HepG2 (cell line): ENCODE measurements around the gene BCL2A1. TPM values are rescaled to one million over a fixed set of nuclear protein-coding genes. Genes with fewer than 3 reads are reported as not detected.

Experiments used
- ATAC-seq: fragments of 200-7000 bp; cut with Tn5 transposase; 3 replicates; pipeline ENCODE4 v1.9.1; 2020; ENCODE audit warnings: mild to moderate bottlenecking, moderate library complexity
- BruUV-seq: library from RNA; stranded (reverse); fragments of 400-500 nt; replicated peaks from 2 replicates; lab custom pipeline; 2021; lab: Mats Ljungman, UMichigan
- CTCF ChIA-PET: fragments of 300-600 bp; formaldehyde crosslinking; extraction: SDS; loops from one replicate; lab custom pipeline; 2021; ENCODE audit warnings: low total read pairs, inconsistent platforms, low intra/inter-chr PET ratio; lab: Yijun Ruan, JAX
- POLR2A ChIA-PET: fragments of 350-600 bp; sonication (Branson Sonifier 250); formaldehyde crosslinking; loops from one replicate; lab custom pipeline; 2020; ENCODE audit warnings: antibody characterized with exemption, inconsistent platforms; lab: Yijun Ruan, JAX
- DNase-seq: peaks from one replicate; pipeline ENCODE4 v3.0.0-alpha.2; 2015; ENCODE audit warnings: low spot score
- FAIRE-seq: peaks from 3 replicates; lab custom pipeline; 2011; peaks lifted over from hg19 to GRCh38; lab: Jason Lieb, UNC
- H2AFZ ChIP-seq: one replicate; pipeline ENCODE4 v1.6.1; 2011; ENCODE audit warnings: low read length, inconsistent platforms
- H3K27ac ChIP-seq: fragments of 300-600 bp; 3 replicates; pipeline ENCODE4 v1.8.0; 2011; ENCODE audit warnings: mixed run types, mild to moderate bottlenecking, mixed read lengths, low read length, inconsistent platforms; ENCODE audit not compliant: insufficient read depth; ENCODE audit errors: extremely low read length
- H3K27me3 ChIP-seq, 2 experiments: fragments of 200-600 bp in 1 of 2; 2 replicates in 1 of 2; 3 replicates in 1 of 2; pipeline versions ENCODE4 v1.6.0 to v1.8.0; 2011; ENCODE audit warnings: low read length in 2 of 2, mild to moderate bottlenecking in 2 of 2, moderate library complexity in 2 of 2, inconsistent platforms in 1 of 2; ENCODE audit not compliant: insufficient read depth in 2 of 2, control insufficient read depth in 1 of 2
- H3K36me3 ChIP-seq, 2 experiments: fragments of 200-600 bp in 1 of 2; replicated peaks in 1 of 2; 2 replicates in 1 of 2; 3 replicates in 1 of 2; pipeline versions ENCODE4 v1.5.1 to v1.8.0; 2011; ENCODE audit warnings: low read length in 2 of 2, inconsistent platforms in 1 of 2; ENCODE audit not compliant: insufficient read depth in 2 of 2, control insufficient read depth in 1 of 2
- H3K4me1 ChIP-seq: 2 replicates; pipeline ENCODE4 v1.5.1; 2012; ENCODE audit warnings: low read length, inconsistent platforms; ENCODE audit not compliant: insufficient read depth
- H3K4me2 ChIP-seq: 2 replicates; pipeline ENCODE4 v1.6.0; 2011; ENCODE audit warnings: low read depth, low read length, inconsistent platforms
- H3K4me3 ChIP-seq, 3 experiments: fragments of 200-600 bp in 1 of 3; sonication (generic), shearing (Covaris generic) in 1 of 3; replicated peaks in 1 of 3; 2 replicates each; pipeline ENCODE4 v1.5.1; 2011 to 2016; ENCODE audit warnings: low read length in 3 of 3, inconsistent platforms in 2 of 3, low read depth in 2 of 3, mild to moderate bottlenecking in 2 of 3, control low read depth in 1 of 3, mixed read lengths in 1 of 3; ENCODE audit not compliant: insufficient read depth in 1 of 3
- H3K79me2 ChIP-seq: one replicate; pipeline ENCODE4 v1.6.1; 2011; ENCODE audit warnings: low read length, inconsistent platforms; ENCODE audit not compliant: insufficient read depth
- H3K9ac ChIP-seq: 2 replicates; pipeline ENCODE4 v1.6.0; 2011; ENCODE audit warnings: mild to moderate bottlenecking, low read depth, low read length, inconsistent platforms; ENCODE audit not compliant: insufficient read depth
- H3K9me3 ChIP-seq: 2 replicates; pipeline ENCODE4 v1.5.1; 2012; ENCODE audit warnings: mild to moderate bottlenecking, low read length
- H4K20me1 ChIP-seq: 2 replicates; pipeline ENCODE4 v1.6.0; 2011; ENCODE audit warnings: inconsistent platforms, mild to moderate bottlenecking, low read length, moderate library complexity; ENCODE audit not compliant: insufficient read depth
- EHMT2 ChIP-seq: fragments of 200-600 bp; sonication (generic); IDR thresholded peaks from 2 replicates; pipeline ENCODE4 v1.7.0; 2017; ENCODE audit warnings: antibody characterized with exemption, low read depth, low read length, borderline replicate concordance
- HCFC1 ChIP-seq: fragments of 150-350 bp; IDR thresholded peaks from 2 replicates; pipeline ENCODE4 v1.6.1; 2014; ENCODE audit warnings: low read depth, low read length
- KLF15 ChIP-seq: sonication (generic); formaldehyde crosslinking; IDR thresholded peaks from 2 replicates; pipeline ENCODE4 v1.8.1; 2023; ENCODE audit warnings: borderline replicate concordance, mild to moderate bottlenecking, inconsistent platforms, missing genetic modification reagents, mixed read lengths
- MAZ ChIP-seq, 2 experiments: sonication (generic) in 1 of 2; formaldehyde crosslinking in 1 of 2; IDR thresholded peaks; 2 replicates each; pipeline versions ENCODE4 v1.5.0 to v1.6.1; 2012 to 2020; ENCODE audit warnings: low read depth in 2 of 2, mild to moderate bottlenecking in 2 of 2, borderline replicate concordance in 1 of 2, improper control_type of control experiment in 1 of 2, low read length in 1 of 2, missing genetic modification reagents in 1 of 2, moderate library complexity in 1 of 2
- THAP11 ChIP-seq: IDR thresholded peaks from 2 replicates; pipeline ENCODE4 v1.6.1; 2016; ENCODE audit warnings: missing biosample characterization, missing genetic modification reagents
- U2AF2 ChIP-seq: fragments of 200-400 bp; formaldehyde crosslinking; IDR thresholded peaks from 2 replicates; pipeline ENCODE4 v1.6.1; 2017; ENCODE audit warnings: low read depth, mild to moderate bottlenecking, low read length
- ZNF121 ChIP-seq: sonication (generic); formaldehyde crosslinking; IDR thresholded peaks from 2 replicates; pipeline ENCODE4 v1.5.0; 2020; ENCODE audit warnings: mild to moderate bottlenecking, missing genetic modification reagents
- ZNF460 ChIP-seq: sonication (generic); formaldehyde crosslinking; IDR thresholded peaks from 2 replicates; pipeline ENCODE4 v1.5.1; 2020; ENCODE audit warnings: missing genetic modification reagents, mild to moderate bottlenecking, borderline replicate concordance
- ZNF614 ChIP-seq: IDR thresholded peaks from 2 replicates; pipeline ENCODE4 v1.6.1; 2018; ENCODE audit warnings: missing biosample characterization, missing genetic modification reagents, inconsistent platforms, borderline replicate concordance
- ZSCAN22 ChIP-seq: sonication (generic); formaldehyde crosslinking; IDR thresholded peaks from 2 replicates; pipeline ENCODE4 v1.4.0; 2020; ENCODE audit warnings: mild to moderate bottlenecking, missing genetic modification reagents
- WGBS: methylation state at CpG from one replicate; pipeline ENCODE4 v1.1.6; 2017; ENCODE audit warnings: low lambda C conversion rate; 5-methylcytosine and 5-hydroxymethylcytosine counted together
- in situ Hi-C: cut with HindIII; loops from 2 replicates; pipeline ENCODE4 v1.10.0; 2017; ENCODE audit warnings: low pct_unique_long_range_greater_than_20kb; ENCODE audit not compliant: extremely low pct_ligation_motif_present
- intact Hi-C: fragments of 100-400 bp; cut with micrococcal nuclease; formaldehyde crosslinking; loops from one replicate; pipeline ENCODE4 v1.10.0; 2022; ENCODE audit not compliant: unreplicated experiment
- polyA plus RNA-seq, 8 experiments: library from polyadenylated mRNA; depleted of rRNA in 3 of 8; stranded (reverse) in 7 of 8; unstranded in 1 of 8; fragments of >200 nt; fragmentation: Illumina TruSeq in 4 of 8; extraction: Trizol in 4 of 8; gene quantifications; 2 replicates each; pipeline versions ENCODE4 v1.2.1 to v1.2.3, GENCODE V29; 2011 to 2016; ENCODE audit warnings: low read depth in 4 of 8, missing spikeins in 1 of 8, mixed read lengths in 1 of 8; ENCODE audit not compliant: insufficient read depth in 1 of 8
- total RNA-seq, 5 experiments: library from RNA; depleted of rRNA; stranded (reverse); fragments of >200 nt; fragmentation: Illumina TruSeq; extraction: Trizol; gene quantifications; 2 replicates each; pipeline ENCODE4 v1.2.3, GENCODE V29; 2016; ENCODE audit warnings: low read depth in 1 of 5
- TF ChIP-seq, protein P1 (sequence below): sonication (generic); formaldehyde crosslinking; IDR thresholded peaks from 2 replicates; pipeline ENCODE4 v1.8.0; 2022; ENCODE audit warnings: missing genetic modification reagents, mild to moderate bottlenecking, borderline replicate concordance
- TF ChIP-seq, protein P2 (sequence below): IDR thresholded peaks from 2 replicates; pipeline ENCODE4 v1.6.1; 2016; ENCODE audit warnings: missing compliant biosample characterization, missing genetic modification reagents, borderline replicate concordance

Gene BCL2A1
- total and polyA plus RNA-seq, 2 of the 13 experiments (the other 11 are each of a cell fraction or from before 2014, with no cell fraction given): 0.08 to 0.31 TPM

DNA sequence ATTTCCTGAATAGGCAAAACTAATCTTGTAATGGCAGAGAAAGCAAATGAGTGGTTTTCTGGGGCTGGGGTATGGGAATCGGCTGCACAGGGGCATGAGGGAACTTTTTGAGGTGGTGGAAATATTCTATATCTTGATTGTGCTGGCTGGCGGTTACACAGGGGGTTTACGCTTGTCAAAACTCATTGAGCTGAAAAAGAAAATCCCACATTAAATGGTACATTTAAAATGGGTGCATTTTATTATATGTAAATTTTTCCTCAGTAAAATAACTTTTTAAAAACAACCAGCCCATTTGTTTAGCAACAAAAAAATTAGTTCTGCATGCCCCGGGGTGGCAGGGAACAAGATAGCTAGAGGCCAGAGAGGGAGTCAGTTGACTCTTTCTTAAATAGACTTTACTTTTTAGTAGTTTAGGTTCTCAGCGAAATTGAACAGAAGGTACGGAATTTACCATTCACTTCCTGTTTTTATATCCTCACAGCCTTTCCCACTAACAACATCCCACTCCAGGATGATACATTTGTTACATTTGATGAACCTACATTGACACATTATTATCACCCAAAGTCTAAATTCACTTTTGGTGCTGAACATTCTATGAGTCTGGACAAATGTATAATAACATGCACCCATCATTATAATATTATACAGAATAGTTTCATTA, 41.2 kb upstream of the BCL2A1 start:
- Histone ChIP-seq H3K27me3 (no peaks in the 10 kb centered on the region), H3K9ac (no peak overlapping the region), H3K4me2 (no peak overlapping the region), H3K4me1 (peaks cover 26% of the 10 kb centered on the region), H3K9me3 (no peaks in the 10 kb centered on the region), H3K4me3 (no peak overlapping the region), H3K36me3 (no peaks in the 10 kb centered on the region)
- ChIA-PET POLR2A (no interaction called here), CTCF (no interaction called here)
- no peak for FAIRE-seq
- no peak for ATAC-seq
- in situ Hi-C loops: loop anchor here (25.0 kb wide), 1 partner anchor 300 kb away; no protein-coding TSS in a partner anchor
- no peak for DNase-seq
- TF ChIP-seq ZNF460 (CRISPR knock-in tag) (no peak), KLF15 (no peak), ZNF121 (no peak), ZSCAN22 (no peak), MAZ (IDR thresholded peaks at IDR 0.05; ENCODE audit: borderline replicate concordance, low read depth, low read length) (no peak), MAZ (CRISPR knock-in tag; IDR thresholded peaks at IDR 0.05; ENCODE audit: low read depth) (no peak), U2AF2 (no peak)
- TF ChIP-seq, all 625 proteins: peak for 0
- Histone ChIP-seq H2AFZ (no peak overlapping the region), H4K20me1 (no peaks in the 10 kb centered on the region), H3K79me2 (no peaks in the 10 kb centered on the region), H3K27ac (no peak overlapping the region)
- intact Hi-C loops: no loop called here
- no TSS peak for BruUV-seq
- 36% methylated on average over 6 of the region's 6 CpGs for WGBS

DNA sequence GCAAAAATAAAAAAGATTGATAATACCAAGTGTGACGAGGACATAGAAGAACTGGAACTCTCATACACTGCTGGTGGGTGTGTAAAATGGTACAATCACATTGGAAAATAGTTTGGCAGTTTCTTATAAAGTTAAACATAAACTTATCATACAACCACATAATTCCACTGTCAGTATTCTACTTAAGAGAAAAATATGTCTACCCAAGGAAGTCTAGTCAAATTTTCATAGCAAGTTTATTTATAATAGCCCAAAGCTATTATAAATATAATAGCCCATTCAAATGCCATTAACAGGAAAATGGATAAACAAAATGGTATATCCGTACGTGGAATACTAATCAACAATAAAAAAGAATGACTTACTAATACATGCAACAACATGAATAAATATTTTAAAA, 40.6 kb upstream of the BCL2A1 start:
- FAIRE-seq: no peak
- no TSS peak for BruUV-seq
- Histone ChIP-seq H3K36me3 (no peaks in the 10 kb centered on the region), H3K4me1 (peaks cover 26% of the 10 kb centered on the region), H2AFZ (no peak overlapping the region), H3K27me3 (no peaks in the 10 kb centered on the region), H3K9me3 (no peaks in the 10 kb centered on the region), H3K4me3 (no peak overlapping the region), H3K27ac (no peak overlapping the region), H3K9ac (no peak overlapping the region), H3K79me2 (no peaks in the 10 kb centered on the region), H3K4me2 (no peak overlapping the region), H4K20me1 (no peaks in the 10 kb centered on the region)
- POLR2A ChIA-PET: no interaction called here
- in situ Hi-C loops (loop anchor here (25.0 kb wide), 1 partner anchor 301 kb away; no protein-coding TSS in a partner anchor), intact Hi-C loops (no loop called here)
- 69% methylated on average over 3 of the region's 3 CpGs for WGBS
- no peak for ATAC-seq
- no peak for DNase-seq
- CTCF ChIA-PET: no interaction called here
- TF ChIP-seq ZNF614 (CRISPR knock-in tag): no peak
- TF ChIP-seq, protein P1, sequence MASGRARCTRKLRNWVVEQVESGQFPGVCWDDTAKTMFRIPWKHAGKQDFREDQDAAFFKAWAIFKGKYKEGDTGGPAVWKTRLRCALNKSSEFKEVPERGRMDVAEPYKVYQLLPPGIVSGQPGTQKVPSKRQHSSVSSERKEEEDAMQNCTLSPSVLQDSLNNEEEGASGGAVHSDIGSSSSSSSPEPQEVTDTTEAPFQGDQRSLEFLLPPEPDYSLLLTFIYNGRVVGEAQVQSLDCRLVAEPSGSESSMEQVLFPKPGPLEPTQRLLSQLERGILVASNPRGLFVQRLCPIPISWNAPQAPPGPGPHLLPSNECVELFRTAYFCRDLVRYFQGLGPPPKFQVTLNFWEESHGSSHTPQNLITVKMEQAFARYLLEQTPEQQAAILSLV (CRISPR knock-in tag): no peak
- TF ChIP-seq, protein P2, sequence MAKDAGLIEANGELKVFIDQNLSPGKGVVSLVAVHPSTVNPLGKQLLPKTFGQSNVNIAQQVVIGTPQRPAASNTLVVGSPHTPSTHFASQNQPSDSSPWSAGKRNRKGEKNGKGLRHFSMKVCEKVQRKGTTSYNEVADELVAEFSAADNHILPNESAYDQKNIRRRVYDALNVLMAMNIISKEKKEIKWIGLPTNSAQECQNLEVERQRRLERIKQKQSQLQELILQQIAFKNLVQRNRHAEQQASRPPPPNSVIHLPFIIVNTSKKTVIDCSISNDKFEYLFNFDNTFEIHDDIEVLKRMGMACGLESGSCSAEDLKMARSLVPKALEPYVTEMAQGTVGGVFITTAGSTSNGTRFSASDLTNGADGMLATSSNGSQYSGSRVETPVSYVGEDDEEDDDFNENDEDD (CRISPR knock-in tag): no peak
- TF ChIP-seq HCFC1: no peak
- TF ChIP-seq THAP11 (CRISPR knock-in tag): no peak
- no peak for TF ChIP-seq EHMT2
